Sigmoid colon (tissue), 7 donors: Measurements from ENCODE around the gene MIB2. TPM values are rescaled to one million over a fixed set of nuclear protein-coding genes. Genes with fewer than 3 reads are reported as not detected.
"Not testable (repeated sequence)": the region's sequence is repeated elsewhere in the genome, so short reads cannot be mapped to it uniquely, and the experiment has no call there.

ENCODE experiments used
- DNase-seq: peaks from one replicate; pipeline ENCODE4 v3.0.0-alpha.2; 2019
- H3K27ac ChIP-seq, 4 donors: fragments of 200-600 bp; sonication (generic); one replicate each; pipeline ENCODE4 v1.5.1; 2016 to 2019; ENCODE audit warnings: mild to moderate bottlenecking in 1 of 4
- H3K27me3 ChIP-seq, 3 donors: fragments of 200-600 bp; sonication (generic); one replicate each; pipeline ENCODE4 v1.5.1; 2019; ENCODE audit warnings: mild to moderate bottlenecking in 1 of 3
- H3K36me3 ChIP-seq, 4 donors: fragments of 200-600 bp; sonication (generic); one replicate each; pipeline ENCODE4 v1.5.1; 2016 to 2019
- H3K4me1 ChIP-seq, 4 donors: fragments of 200-600 bp; sonication (generic); one replicate each; pipeline ENCODE4 v1.5.1; 2017 to 2019
- H3K4me3 ChIP-seq, 4 donors: fragments of 200-600 bp; sonication (generic); one replicate each; pipeline ENCODE4 v1.5.1; 2017 to 2019; ENCODE audit warnings: mild to moderate bottlenecking in 2 of 4, moderate library complexity in 1 of 4
- H3K9me3 ChIP-seq, 4 donors: fragments of 200-600 bp in 3 of 4; sonication (generic) in 3 of 4; one replicate each; pipeline versions ENCODE4 v1.5.1 to v1.6.1; 2013 to 2019
- EP300 ChIP-seq, 4 donors: sonication (generic); formaldehyde crosslinking; IDR thresholded peaks; one replicate each; pipeline ENCODE4 v1.6.1; 2017; ENCODE audit warnings: antibody characterized with exemption in 4 of 4
- POLR2AphosphoS5 ChIP-seq, 4 donors: sonication (generic); formaldehyde crosslinking; IDR thresholded peaks; one replicate each; pipeline ENCODE4 v1.6.1; 2017; ENCODE audit warnings: antibody characterized with exemption in 4 of 4
- WGBS, 2 donors: extraction: QIAGEN DNeasy Blood & Tissue Kit; methylation state at CpG; one replicate each; pipeline ENCODE4 v1.1.7; 2013; 5-methylcytosine and 5-hydroxymethylcytosine counted together
- intact Hi-C: fragments of 100-400 bp; cut with DNase I; formaldehyde crosslinking; loops from one replicate; pipeline ENCODE4 v1.15.1; 2023
- polyA plus RNA-seq, 3 donors: library from polyadenylated mRNA; stranded (reverse); fragments of 200-250 nt; gene quantifications; one replicate each; pipeline ENCODE4 v1.2.3, GENCODE V29; 2013
- total RNA-seq, 4 donors: library from RNA; depleted of rRNA; stranded (reverse); fragments of >200 nt; gene quantifications; one replicate each; pipeline ENCODE4 v1.1.0, GENCODE V29; 2016
- donor health status: healthy with polysubstance abuse.
- donor health status: Bipolar disorder and iron deficiency.
- donor health status: healthy.

Gene MIB2
- total and polyA plus RNA-seq, 7 donors = 24.6 to 95.3 (median 37.1) TPM

DNA sequence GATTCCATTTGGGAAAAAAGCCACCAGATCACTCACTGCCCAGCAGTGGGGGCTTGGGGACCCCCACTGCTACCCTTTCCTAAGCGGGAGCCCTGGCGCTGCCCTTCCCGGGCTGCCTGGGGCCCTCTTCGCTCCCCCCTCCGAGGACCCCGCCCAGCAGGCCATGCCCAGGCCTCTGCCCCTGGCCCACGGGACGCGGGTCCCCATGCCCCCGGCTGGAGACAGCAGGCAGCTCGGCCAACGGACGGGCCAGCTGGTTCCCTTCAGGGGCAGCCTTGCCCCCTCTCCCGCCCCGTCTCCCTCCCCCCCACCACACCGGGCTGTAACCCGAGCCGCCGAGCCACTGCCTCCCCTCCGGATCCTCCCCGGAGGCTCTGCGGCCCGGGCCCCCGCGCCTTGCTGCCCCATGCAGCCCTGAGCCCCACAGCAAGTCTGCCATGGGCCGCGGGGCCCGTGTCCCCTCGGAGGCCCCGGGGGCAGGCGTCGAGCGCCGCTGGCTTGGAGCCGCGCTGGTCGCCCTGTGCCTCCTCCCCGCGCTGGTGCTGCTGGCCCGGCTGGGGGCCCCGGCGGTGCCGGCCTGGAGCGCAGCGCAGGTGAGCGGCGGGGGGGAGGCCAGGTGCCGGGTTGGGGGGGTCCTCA, 16.6 kb downstream of the MIB2 start, which contains the start of gene MMP23B:
Gene MMP23B, plus strand, starts transcription at position 392 of the 639 bp plus-strand sequence. Its CDS starts 46 bp downstream, at position 438.
- H3K4me3 ChIP-seq = peak within 1 kb of the TSS in 3 of 4 donors; percentile 20 to 46 (median 36)
- 3% methylated on average over 48 of the region's 48 CpGs for WGBS, 2 donors
- intact Hi-C loops = no loop called here
- H3K4me1 ChIP-seq = peaks cover 0 to 25% (median 20%) of the 10 kb centered on the region in 4 donors
- DNase-seq = peak; percentile 69
- TF ChIP-seq POLR2AphosphoS5 (IDR thresholded peaks at IDR 0.05) (no peak), EP300 (IDR thresholded peaks at IDR 0.05) (no peak)
- H3K36me3 ChIP-seq = peaks cover 4 to 31% (median 16%) of the 10 kb centered on the region in 4 donors
- peak within 1 kb of the TSS; percentile 70 to 85 (median 74) for H3K27ac ChIP-seq
- no peaks in the 10 kb centered on the region for H3K9me3 ChIP-seq
- H3K27me3 ChIP-seq = peaks cover 17 to 40% (median 36%) of the 10 kb centered on the region in 3 donors

- Histone ChIP-seq H3K36me3 (peaks cover 5 to 23% (median 17%) of the 10 kb centered on the region in 4 donors), H3K27me3 (peaks cover 17 to 40% (median 36%) of the 10 kb centered on the region in 3 donors), H3K4me1 (peaks cover 0 to 25% (median 20%) of the 10 kb centered on the region in 4 donors)
- H3K27ac ChIP-seq, intact Hi-C loops, H3K9me3 ChIP-seq, H3K4me3 ChIP-seq, DNase-seq: not testable (repeated sequence)
- no CpG with 5 or more reads among the region's 35 CpGs for WGBS, 2 donors
These were observed 18.1 kb downstream of the MIB2 start for GRCh38 chr1:1633409-1633808.

- DNase-seq = peak; percentile 37
- Histone ChIP-seq H3K36me3 (peaks cover 4 to 21% (median 17%) of the 10 kb centered on the region in 4 donors), H3K27me3 (peaks cover 17 to 28% (median 27%) of the 10 kb centered on the region in 3 donors), H3K4me1 (peaks cover 0 to 25% (median 20%) of the 10 kb centered on the region in 4 donors)
- H3K27ac ChIP-seq, H3K4me3 ChIP-seq, intact Hi-C loops, H3K9me3 ChIP-seq: not testable (repeated sequence)
- 91 to 94% methylated on average over 9 of the region's 13 CpGs for WGBS, 2 donors
These were observed 19.3 kb downstream of the MIB2 start for GRCh38 chr1:1634613-1635012.

GRCh38 chr1:1636621-1637478, 21.6 kb downstream of the MIB2 start:
- H3K27ac ChIP-seq, H3K4me1 ChIP-seq, H3K9me3 ChIP-seq, H3K27me3 ChIP-seq, H3K4me3 ChIP-seq, intact Hi-C loops: not testable (repeated sequence)
- 93 to 94% methylated on average over 37 of the region's 37 CpGs for WGBS, 2 donors
- peaks cover 4 to 26% (median 18%) of the 10 kb centered on the region in 4 donors for H3K36me3 ChIP-seq
- DNase-seq = peak; percentile 57

DNA sequence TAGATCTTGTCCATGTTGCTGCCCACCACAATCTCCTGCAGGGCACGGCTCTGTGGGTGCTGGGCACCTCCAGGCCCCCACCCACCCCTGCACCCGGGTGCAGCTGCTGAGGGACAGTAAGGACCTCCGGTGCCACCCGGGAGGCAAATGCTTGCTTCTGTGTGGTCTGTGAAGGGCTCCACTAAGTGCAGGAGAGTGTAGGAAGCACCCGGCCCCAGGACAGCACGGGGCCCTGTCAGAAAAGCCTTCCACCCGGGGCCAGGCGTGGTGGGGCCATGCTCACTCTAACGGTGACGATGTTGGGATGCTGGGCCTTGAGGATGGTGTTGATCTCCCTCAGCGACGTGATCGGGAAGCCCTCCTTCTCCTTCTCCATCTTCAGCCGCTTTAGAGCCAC, 22.2 kb downstream of the MIB2 start:
- H3K36me3 ChIP-seq = peaks cover 4 to 26% (median 18%) of the 10 kb centered on the region in 4 donors
- H3K9me3 ChIP-seq, H3K27me3 ChIP-seq, H3K4me1 ChIP-seq, intact Hi-C loops, H3K4me3 ChIP-seq, H3K27ac ChIP-seq: not testable (repeated sequence)
- DNase-seq = peak; percentile 40
- WGBS, 2 donors = 93% methylated on average over 14 of the region's 14 CpGs

DNA sequence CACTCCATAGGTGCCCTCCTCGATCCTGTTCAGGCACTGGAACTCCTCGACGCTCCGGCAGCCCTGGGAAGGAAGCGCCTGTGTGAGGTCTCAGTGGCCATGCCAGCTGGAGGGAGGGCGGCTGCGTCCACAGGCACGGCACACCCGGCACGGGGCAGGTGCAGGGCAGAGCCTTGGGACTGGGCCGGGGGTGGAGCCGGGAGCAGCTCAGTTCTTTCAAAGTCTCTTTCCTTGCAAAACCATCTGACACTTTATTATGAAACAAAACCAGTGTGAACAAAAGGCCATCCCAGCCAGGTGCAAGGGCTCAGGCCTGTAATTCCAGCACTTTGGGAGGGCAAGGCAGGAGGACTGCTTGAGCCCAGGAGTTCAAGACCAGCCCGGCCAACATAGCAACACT, 23.2 kb downstream of the MIB2 start:
- H3K27ac ChIP-seq, H3K27me3 ChIP-seq, intact Hi-C loops, H3K4me1 ChIP-seq, H3K4me3 ChIP-seq, H3K9me3 ChIP-seq: not testable (repeated sequence)
- H3K36me3 ChIP-seq = peaks cover 4 to 26% (median 18%) of the 10 kb centered on the region in 4 donors
- 66 to 96% methylated on average over 9 of the region's 13 CpGs for WGBS, 2 donors
- peak; percentile 39 for DNase-seq

GRCh38 chr1:1639368-1639767, 24.1 kb downstream of the MIB2 start:
- H3K27ac ChIP-seq, H3K4me1 ChIP-seq, intact Hi-C loops, H3K4me3 ChIP-seq, H3K9me3 ChIP-seq, H3K27me3 ChIP-seq: not testable (repeated sequence)
- peaks cover 4 to 26% (median 18%) of the 10 kb centered on the region in 4 donors for H3K36me3 ChIP-seq
- DNase-seq = peak; percentile 47
- WGBS, 2 donors = 95 to 97% methylated on average over 16 of the region's 16 CpGs

DNA sequence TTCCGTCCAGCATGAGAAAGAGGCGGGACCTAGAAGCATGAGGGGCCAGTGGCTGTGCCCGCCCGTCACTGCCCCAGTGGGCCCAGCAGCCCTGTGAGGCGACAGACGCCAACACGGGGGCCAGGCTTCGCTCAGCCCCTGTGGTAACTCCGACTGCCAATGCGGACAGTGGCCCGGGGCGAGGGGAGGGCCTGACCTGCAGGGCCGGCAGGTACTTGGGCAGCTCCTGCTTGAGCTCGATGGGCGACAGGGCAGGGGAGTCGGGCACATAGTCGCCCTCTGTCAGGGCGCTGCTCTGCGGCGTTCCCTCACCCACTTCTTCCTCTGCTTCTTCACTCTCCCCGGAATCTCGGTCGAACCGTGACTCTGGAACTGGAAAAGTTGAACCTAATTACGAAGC, 24.8 kb downstream of the MIB2 start:
- H3K36me3 ChIP-seq = peaks cover 4 to 26% (median 18%) of the 10 kb centered on the region in 4 donors
- WGBS, 2 donors = 97 to 98% methylated on average over 18 to 21 of the region's 25 CpGs
- H3K27ac ChIP-seq, H3K27me3 ChIP-seq, intact Hi-C loops, H3K4me1 ChIP-seq, H3K9me3 ChIP-seq, H3K4me3 ChIP-seq: not testable (repeated sequence)
- DNase-seq = peak; percentile 40

DNA sequence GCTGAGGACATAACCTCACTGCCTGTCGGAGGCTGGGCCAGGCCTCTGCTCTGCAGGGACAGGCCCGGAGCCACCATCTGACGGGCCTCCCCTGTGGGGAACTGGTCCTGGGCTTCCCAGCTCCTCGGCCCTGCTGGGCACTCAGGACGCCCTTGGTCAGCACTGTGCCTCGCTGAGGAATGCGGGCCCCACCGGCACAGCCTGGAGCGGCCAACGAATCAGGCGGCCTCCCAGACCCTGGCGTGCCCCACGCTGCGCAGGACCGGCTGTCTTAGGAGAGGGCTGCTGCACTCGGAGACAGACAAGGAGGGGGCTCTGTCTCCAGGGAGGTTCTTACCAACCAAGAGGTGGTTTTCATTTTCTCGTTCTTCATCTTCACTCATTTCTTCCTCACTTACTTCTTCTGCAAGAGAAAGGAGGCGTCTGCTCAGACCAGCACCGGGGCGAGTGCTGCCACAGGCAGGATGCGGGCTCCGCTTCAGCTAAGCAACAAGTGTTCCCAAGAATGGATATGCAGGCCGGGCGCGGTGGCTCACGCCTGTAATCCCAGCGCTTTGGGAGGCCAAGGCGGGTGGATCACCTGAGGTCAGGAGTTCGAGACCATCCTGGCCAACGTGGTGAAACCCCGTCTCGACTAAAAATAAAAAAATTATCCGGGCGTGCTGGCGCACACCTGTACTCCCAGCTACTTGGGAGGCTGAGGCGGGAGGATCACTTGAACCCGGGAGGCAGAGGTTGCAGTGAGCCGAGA, 25.6 kb downstream of the MIB2 start:
- H3K27ac ChIP-seq, intact Hi-C loops, H3K4me3 ChIP-seq, H3K27me3 ChIP-seq, H3K4me1 ChIP-seq, H3K9me3 ChIP-seq: not testable (repeated sequence)
- 94 to 96% methylated on average over 33 to 34 of the region's 38 CpGs for whole genome bisulfite sequencing, 2 donors
- peaks cover 4 to 30% (median 21%) of the 10 kb centered on the region in 4 donors for H3K36me3 ChIP-seq
- DNase-seq = peak; percentile 40

DNA sequence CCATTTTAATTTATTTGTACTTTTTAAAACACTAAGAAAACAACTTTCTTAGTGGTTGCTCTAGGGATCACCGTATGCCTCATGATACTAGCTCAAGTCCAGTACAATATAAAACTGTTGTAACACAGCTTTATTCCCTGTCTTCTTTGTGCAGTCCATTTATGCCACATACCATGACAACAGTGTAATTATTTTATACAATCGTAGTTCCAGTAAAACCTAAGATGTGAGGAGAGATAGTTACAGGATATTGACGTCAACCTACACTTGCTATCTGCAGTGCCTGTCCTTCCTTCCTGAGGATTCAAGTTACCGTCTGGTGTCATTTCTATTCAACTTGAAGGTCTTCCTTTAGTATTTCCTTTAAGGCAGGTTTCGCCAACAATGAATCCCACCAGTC, 31.0 kb downstream of the MIB2 start:
- H3K27me3 ChIP-seq, H3K4me3 ChIP-seq, H3K4me1 ChIP-seq, H3K9me3 ChIP-seq, H3K27ac ChIP-seq, DNase-seq, intact Hi-C loops: not testable (repeated sequence)
- WGBS, 2 donors = 89 to 90% methylated on average over 5 of the region's 5 CpGs
- peaks cover 16 to 56% (median 35%) of the 10 kb centered on the region in 4 donors for H3K36me3 ChIP-seq

DNA sequence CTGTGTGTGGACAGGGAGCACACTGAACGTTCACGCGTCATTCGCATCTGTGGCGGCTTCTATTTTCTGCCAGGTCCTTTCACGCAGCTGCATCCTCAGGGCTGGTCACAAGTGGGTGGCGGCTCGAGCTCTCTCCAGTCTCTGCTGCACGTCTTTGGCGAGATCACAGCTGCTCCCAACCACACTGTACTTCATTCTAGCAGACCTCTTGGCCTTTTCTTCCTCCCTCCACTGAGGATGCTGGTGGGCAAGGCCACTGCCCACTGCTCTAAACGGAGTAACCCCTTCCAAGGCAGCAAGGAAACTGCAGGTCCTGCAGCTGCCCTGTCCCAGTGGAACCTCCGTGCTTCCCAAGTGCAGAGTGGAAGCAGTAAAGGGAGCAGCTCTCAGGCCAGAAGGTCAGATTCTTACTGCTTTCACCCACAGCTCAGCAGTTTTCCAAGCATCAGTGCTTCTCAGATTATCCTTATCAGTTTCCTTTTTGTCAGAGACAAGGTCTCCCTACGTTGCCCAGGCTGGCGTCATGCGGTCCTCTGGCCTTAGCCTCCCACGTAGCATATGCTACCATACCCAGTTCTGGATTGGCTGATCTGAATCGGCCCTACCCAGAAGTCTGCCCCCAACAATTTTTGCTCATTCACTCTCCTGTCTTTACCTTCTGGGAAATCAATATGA, 32.4 kb downstream of the MIB2 start:
- H3K4me1 ChIP-seq, H3K4me3 ChIP-seq, H3K27me3 ChIP-seq, intact Hi-C loops, H3K27ac ChIP-seq, H3K9me3 ChIP-seq: not testable (repeated sequence)
- DNase-seq = peak; percentile 29
- 64 to 84% methylated on average over 17 of the region's 17 CpGs for WGBS, 2 donors
- H3K36me3 ChIP-seq = peaks cover 26 to 68% (median 47%) of the 10 kb centered on the region in 4 donors
